H4 (cell line): Measurements from ENCODE around the gene HRK. TPM values are rescaled to one million over a fixed set of nuclear protein-coding genes. Genes with fewer than 3 reads are reported as not detected.

Experiments used
- DNase-seq: peaks from one replicate; pipeline ENCODE4 v3.0.0-alpha.2; 2015; ENCODE audit warnings: low spot score
- total RNA-seq: library from RNA; depleted of rRNA; stranded (reverse); fragments of >200 nt; shearing (Covaris generic); gene quantifications from 2 replicates; pipeline ENCODE4 v1.2.3, GENCODE V29; 2014

HRK gene
- total RNA-seq, 1 experiment from 2014 or later: 0.12 TPM

DNA sequence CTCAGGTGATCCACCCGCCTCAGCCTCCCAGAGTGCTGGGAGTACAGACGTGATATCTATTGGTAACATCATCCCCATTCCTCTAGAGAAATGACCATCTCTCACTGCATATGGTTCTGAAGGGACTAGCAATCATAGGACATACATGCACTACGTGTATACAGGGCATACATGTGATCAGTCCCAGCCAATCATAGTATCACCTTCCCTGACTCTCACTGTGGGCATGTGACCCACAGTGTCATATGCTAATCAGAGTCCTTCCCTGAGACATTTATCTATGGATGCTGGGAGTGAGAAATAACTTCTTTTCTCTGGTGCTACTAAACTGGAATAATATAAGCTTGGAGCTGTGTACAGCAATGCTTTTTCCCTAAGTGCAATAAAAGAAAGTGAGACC is 17.4 kb upstream of the HRK start:
- DNase-seq: no peak

- DNase-seq: no peak
Measured at GRCh38 chr12:116897476-116897875, 16.2 kb upstream of the HRK start.

DNA sequence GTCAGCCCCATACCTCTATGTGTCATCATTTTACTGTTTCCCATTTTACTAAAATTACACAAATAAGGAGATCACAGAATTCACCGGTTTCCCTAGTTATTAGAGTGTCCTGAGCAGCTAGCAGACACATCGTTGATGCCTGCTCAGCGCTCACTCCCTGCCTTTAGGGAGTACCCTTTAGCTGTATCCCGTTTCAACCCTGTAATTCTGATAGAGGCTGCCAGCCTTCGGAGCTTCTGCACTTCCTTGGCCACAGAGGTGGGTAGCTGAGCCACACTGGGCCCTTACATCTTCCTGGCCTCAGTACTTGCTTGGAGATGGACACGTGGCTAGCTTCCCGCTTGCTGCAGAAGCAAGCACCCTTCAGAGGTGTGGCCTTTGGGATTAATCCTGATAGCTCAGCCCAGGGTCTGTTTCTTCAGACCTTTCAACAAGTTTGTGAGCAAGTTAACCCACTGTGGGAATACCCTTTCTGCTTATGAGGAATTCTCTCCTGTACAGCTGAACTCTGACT is 15.2 kb upstream of the HRK start:
- no peak for DNase-seq

DNA sequence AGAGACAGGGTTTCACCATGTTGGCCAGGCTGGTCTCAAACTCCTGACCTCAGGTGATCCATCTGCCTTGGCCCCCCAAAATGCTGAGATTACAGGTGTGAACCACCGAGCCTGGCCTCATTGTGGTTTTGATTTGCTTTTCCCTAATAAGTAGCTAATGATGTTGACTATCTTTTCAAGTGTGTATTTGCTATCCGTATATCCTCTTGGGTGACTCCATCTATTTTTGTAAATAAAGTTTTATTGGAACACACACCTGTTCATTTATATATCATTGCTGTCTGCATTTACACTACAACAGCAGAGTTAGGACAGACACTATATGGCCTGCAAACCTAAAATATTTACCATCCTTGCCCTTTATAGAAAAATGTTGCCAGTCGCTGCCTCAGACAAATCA is 13.7 kb upstream of the HRK start:
- no peak for DNase-seq

- no peak for DNase-seq
Measured at GRCh38 chr12:116892349-116893140, 11.3 kb upstream of the HRK start.

GRCh38 chr12:116891019-116891418 is 9.8 kb upstream of the HRK start:
- no peak for DNase-seq

- DNase-seq: no peak
Measured at GRCh38 chr12:116890330-116890729, 9.1 kb upstream of the HRK start.

DNA sequence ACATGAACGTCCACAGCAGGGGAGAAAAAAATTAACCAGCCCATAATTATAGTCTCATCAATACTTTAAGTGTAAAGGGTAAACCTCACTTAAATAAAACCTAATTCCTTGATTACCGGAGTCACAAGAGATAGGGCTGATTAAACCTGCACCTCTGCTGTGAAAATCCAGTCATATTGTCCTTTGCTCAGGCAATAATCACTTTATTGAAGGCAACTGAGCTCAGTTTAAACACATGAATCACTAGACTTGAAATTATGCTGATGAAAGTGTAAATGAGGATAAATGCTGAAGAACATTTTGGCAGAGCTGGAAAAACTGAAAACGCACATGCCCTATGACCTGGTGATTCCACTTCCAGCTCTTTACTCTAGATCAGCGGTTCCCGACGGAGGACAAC is 6.7 kb upstream of the HRK start:
- DNase-seq: no peak

- DNase-seq: no peak
Measured at GRCh38 chr12:116887244-116887643, 6.0 kb upstream of the HRK start.

- no peak for DNase-seq
Measured at GRCh38 chr12:116885491-116885890, 4.2 kb upstream of the HRK start.

GRCh38 chr12:116884871-116885270 is 3.6 kb upstream of the HRK start:
- DNase-seq: no peak

- no peak for DNase-seq
Measured at GRCh38 chr12:116882742-116883141, 1.5 kb upstream of the HRK start.

DNA sequence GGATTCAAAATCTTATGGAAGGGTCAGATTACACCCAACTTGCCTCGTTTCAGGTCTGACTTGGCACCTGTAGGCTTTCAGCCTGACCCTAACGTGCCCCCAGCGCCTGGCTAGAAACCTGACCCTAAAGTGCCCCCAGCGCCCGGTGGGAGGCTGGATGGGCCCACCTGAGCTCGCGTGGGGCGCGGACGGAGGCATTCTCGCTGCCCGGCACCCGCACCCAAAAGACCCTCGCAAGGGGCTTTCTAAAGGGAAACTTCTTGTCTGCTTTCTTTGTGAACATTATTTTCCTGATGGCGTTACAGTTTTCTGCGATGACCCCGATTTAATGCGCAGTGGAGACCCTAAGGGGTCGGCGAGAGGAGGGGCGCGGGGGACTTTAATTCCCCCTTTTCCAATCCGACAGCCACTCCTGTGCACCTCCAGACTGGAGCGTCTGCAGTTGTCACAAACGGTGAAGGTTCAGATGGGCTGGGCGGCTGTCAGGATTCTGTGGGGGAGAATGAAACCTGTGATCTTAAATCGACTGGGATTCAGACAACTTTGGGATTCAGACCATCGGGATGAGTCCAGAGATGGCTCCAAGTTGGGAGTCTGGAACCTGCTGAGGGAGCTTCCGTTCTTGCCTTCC is 751 bp upstream of the HRK start:
- no peak for DNase-seq

GRCh38 chr12:116880817-116881324 is 370 bp downstream of the HRK start:
- no peak for DNase-seq

DNA sequence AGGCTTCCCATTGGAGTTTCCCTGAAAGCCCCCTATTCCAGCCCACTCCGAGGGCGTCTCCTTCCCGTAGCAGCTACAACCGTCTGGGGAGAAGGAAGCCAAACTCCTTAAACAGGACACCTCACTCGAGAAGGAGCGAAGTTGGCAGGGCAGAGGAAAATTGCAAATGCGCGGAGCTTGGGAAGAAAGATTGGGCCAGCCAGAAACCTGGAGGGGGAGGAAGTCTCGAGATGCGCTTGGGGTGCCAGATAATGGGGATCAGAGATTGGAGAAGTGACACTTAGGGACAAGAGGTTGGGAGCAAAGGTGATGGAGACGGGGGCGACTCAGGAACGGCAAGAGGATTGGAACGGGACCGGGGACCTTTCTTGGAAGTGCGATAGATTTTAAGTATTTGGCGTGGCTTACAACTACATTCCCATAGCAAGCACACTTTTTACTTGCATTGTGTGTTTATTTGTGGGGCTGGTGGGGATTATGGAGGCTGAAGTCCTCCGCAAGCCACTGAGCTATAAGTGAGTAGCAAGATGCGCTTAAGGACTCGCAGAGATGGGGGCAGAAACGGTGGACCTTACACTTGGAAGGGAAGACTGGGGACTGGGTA is 926 bp downstream of the HRK start:
- DNase-seq: no peak

DNA sequence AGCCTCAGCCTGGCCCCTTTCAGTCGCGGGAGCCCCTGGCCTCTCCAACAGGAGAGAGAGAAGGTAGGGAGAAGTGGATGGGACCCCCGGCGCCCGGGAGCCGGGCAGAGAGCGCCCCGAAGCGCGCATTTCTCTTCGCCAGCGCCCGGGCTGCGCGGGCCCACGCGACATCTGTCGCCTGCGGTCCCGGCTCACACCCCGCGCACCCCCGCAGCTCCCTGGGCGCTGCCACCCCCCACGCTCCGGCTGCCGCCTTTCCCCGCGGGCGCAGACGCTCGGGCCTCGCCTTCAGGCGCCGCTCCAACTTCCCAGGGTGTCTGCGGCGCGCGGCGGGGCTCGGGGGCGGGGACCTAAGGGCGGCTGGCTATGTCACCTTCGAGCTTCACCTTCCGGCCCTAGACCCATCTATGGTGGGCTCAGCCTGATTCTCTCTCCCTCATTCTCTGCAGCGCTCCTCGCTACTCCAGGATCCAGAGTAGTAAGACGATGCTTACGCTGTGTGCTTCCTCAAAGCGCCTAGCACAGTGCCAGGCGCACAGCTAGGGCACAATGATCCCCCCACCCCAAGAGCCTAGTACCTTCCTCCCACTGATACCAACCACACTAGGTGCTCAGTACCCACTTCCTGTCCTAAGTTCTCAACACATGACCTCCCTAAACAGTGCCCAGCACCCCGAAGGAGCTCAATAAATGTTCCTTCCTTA is 1.6 kb downstream of the HRK start:
- DNase-seq: no peak

DNA sequence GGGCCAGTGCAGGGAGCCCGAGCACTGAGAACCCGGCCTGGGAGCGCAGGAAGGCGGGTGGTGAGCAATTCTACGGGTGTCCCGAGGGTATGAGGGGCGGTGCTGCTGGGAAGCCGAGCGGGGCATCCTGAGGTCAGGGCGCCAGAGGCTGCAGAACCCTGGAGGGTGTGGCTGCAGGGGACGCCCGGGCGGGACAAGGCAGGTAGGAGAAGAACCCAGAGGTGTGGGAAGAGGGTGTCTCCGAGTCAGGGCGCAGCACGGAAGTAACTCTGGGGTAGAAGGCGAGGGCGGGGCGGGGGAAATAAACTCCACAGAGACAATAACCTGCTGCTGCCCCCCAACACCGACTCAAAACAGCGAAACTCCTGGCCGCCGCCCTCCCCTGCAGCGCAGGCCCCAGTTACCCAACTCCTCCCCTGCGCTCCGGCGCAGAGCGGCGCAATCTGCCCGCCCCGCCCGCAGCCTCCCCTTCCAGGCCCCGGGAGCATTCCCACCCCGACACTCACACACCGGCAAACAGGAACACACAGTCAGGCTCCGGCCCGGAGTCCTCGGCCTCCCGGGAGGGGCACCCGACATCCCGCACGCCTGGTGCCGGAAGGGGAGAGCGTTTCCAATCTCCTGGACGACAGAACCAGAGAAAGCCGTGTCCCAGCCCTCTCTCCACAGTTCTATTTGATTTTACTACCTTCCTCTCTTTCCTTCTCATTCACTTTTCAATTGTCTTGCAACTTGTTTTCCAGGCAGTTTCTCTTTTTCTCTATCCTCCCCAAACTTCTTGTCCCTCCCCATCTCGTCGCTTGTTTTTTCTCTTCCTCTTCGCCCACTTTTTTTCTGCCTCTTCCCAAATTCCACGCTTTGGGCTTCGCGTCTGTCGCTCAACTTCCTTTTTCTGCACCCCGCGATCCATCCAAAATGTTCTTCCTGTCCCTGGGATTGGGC is 2.4 kb downstream of the HRK start:
- DNase-seq: no peak

DNA sequence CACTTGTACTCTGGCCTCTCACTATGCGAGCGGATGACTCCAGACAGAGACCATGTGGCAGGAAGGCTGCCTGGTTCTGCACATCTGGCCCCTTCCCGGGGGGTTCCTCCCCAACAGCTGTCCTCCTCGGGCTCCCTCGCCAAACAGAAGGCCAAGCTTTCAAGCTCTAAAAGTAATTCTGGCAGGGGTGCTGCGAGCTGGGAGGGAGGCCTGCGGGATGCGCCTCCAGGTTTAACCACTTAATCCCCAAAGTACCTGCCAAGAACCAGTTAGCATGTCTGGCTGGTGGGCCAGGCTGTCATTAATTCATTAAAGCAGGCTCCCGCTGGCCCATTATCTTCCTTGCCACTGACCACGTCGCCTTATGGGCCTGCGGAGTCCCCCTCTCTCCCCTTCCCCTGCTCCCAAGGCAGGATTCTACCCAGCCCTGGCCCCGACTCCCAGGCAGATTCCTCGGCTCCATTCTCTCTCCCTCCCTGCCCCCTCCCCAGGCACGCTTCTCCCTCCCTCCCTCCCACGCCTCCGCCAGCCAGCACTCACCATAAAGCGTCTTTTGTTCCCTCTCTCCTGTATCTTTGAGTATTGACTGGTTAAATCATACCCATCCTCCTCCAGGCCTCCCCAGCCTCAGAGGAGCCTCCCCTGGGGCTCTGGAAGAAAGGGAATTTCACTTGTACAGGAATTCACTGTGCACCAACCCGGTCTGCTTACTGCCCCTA is 4.9 kb downstream of the HRK start:
- DNase-seq: no peak

GRCh38 chr12:116874324-116874995 is 6.8 kb downstream of the HRK start:
- no peak for DNase-seq

DNA sequence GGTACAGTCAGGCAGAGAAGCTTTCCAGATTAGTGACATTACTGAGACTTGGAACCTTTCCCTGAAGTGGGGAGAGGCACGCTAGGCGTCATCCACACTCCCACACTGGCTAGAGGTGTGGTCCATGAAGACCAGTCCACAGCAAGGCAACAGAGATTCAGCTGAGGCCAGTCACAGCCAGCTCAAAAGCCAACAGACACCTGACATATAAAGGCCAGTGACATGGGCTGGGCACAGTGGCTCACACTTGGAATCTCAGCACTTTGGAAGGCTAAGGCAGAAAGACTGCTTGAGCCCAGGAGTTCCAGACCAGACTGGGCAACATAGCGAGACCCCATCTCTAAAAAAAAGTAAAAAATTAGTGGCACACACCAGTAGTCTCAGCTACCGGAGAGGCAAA is 10.9 kb downstream of the HRK start:
- DNase-seq: no peak
